GM18498 (cell line): ENCODE results near the gene RASGEF1C.

Source experiments
- ATAC-seq: cut with Tn5 transposase; IDR thresholded peaks from one replicate; pipeline ENCODE4 v1.9.1; 2021; ENCODE audit warnings: mild to moderate bottlenecking, moderate library complexity; ENCODE audit not compliant: unreplicated experiment

The RASGEF1C gene

DNA sequence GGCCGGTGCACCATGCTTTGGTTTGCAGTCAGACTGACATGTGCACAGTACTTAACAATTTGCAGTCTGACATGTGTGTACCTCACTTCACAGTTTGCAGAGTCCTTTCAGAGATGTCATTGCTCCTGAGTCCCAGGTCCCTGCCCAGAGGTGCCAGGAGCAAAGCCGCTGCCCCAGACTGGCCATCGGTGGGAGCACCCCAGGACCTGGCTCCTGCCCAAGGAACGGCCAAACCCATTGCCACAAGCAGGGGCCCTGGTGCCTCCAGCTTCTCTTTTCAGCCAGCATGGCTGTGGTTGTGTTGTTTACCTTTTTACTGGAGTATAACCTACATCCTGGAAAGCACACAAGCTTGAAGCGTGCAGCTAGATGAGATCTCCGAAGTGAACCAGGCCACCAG is 28.6 kb downstream of the RASGEF1C start:
- no peak for ATAC-seq

DNA sequence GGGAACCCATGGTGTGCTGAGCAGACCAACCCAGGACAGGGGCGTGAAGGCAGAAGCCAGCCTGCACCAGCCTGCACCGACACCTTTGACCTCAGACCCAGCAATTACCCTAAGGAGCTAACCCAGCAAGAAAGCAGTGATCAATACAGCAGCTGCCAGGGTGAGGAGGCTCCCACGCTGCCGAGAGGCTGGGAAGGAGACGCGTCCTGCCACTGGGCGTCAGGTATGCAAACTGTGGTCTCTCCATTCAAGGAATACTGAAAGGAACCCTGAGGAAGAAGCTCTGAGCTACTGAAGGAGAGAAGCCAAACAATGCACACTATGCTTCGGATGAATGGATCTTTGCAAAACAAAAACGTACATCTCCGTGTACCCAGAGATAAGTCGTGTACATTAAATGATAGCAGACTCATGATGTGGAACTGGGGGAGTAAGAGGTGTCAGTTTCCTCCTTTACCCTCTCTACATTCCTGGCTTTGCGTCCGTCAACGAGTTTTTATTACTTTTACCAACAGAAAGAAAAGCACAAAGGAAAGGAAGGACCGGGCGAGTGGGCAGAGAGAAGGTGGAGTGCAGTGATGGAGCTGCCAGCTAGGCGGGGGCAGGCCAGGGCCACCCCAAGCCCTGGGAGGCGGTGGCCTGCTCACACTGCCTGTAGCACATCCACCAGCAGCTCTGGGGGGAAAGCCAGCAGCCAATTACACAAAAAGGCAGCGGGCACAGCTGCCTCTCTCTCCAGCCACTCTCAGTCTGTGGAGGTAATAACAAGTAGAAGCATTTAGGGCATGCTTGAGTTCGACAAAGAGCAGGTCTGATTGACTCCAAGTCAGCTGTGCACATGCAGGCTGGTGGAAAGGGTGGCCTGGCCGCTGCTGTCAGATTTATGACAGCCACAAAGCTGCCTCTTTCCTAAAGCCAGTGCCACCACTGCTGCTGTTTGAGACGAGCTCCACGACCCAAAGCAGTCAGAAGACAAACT is 29.3 kb downstream of the RASGEF1C start:
- ATAC-seq, result no peak

DNA sequence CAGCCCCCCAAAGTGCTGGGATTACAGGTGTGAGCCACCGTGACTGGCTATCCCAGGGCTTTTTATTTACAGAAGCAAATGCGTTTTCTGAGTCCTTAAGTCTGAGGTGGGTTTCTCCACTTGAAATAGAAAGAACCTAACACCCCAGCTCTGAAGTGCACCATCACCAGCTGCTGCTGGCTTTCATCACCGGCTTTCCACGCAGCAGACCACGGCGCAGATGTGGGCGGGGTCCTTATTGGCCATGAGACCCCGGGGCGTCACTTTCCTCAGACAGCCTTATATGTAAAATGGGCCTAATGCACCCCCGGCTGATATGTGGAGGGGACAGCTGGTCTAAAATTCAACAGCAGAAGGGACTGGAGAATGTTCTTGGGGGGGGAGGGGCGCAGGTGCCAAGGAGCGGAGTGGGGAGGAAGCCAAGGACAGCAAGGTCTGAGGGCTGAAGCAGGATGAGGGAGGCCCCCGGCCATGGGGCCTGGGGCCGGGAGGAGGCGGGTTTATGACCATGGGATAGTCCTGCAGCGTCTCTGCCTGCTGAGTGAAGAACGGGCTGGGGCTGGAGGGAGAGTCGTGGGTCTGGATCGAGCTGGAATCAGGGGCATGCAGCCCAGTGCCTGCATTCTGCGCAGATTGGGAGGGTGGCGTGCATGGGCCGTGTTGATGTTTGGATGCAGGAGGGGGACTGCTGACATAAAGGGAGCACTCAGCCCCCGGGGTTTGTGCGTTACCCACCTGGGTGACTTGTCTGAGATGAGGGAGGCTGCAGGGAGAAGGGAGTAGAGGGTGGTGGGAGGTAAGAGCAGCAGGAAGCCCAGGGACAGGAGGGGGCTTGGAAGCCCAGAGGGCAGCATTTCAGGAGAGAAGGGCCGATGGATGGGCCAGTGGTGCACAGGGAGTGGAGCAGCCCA is 30.2 kb downstream of the RASGEF1C start:
- ATAC-seq, result no peak

- ATAC-seq, result no peak
Observed at GRCh38 chr5:180176191-180176590, 32.8 kb downstream of the RASGEF1C start.

DNA sequence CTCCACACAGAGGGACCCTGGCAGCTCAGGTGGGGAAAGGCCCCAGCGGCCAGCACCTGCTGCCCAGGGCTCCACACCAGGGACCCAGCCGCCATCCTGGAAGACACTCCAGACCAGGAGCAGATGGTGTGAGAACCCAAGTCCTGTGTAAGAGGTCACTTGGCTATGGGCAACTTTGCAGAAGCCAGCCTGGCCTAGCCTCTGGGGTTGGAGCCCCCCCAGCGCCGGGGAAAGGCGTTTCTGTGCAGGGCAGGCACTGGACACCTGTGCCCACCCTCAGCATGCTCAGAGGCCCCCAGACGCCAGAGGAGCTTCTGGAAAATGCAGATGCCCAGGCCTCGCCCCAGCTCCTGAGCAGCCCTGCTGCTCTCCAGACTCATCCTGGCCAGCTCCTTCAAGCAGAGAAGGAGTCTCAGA is 34.0 kb downstream of the RASGEF1C start:
- ATAC-seq, result no peak

DNA sequence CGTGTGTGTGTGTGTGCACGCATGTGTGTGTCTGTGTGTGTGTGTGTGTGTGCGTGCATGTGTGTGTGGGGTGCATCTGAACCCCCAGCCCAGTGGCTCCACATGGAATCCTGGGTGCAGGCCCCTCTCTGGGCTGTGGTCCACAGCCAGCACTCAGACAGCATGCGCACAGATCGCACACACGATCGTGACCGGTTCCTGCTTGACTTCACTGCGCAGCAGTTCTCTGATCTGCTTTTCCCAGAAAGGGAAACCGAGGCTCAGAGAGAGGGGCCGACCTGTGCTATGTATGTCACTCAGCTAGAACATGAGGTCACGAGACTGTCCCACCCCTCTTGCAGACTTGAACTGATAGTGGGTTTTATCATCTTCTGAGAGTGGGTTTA is 34.4 kb downstream of the RASGEF1C start:
- no peak for ATAC-seq

DNA sequence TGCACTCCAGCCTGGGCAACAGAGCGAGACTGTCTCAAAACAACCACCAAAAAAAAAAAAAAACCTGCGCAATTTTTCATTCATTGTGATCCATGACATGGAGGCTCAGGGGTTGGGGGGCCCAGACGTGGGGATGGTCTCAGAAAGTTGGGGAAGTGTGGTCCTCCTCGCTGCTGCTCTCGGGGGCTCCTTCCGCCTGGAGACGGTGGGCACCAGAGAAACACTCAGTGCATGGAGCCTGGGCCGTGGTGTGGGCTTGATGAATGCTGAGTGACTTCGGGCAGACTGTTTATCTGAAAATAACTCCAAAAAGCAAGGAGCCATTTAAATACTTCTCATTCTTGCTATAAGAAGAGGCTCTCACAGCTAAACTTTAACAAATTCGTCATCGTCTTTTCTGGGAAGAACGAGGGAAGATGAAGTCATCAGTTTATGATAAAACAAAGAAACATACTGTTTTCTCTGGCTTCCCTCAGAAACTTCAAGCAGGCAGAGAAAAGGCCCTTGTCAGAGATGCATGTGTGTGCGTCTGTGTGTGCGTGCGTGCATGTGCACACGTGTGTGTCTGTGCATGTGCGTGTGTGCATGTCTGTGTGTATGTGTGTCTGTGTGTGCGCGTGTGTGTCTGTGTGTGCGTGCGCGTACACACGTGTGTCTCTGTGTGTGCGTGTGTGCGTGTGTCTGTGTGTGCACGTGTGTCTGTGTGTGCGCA is 35.0 kb downstream of the RASGEF1C start:
- ATAC-seq, result no peak

- no peak for ATAC-seq
Observed at GRCh38 chr5:180173198-180173544, 35.8 kb downstream of the RASGEF1C start.

- no peak for ATAC-seq
Observed at GRCh38 chr5:180172447-180173197, 36.4 kb downstream of the RASGEF1C start.

GRCh38 chr5:180171568-180172094 is 37.4 kb downstream of the RASGEF1C start:
- ATAC-seq, result no peak

DNA sequence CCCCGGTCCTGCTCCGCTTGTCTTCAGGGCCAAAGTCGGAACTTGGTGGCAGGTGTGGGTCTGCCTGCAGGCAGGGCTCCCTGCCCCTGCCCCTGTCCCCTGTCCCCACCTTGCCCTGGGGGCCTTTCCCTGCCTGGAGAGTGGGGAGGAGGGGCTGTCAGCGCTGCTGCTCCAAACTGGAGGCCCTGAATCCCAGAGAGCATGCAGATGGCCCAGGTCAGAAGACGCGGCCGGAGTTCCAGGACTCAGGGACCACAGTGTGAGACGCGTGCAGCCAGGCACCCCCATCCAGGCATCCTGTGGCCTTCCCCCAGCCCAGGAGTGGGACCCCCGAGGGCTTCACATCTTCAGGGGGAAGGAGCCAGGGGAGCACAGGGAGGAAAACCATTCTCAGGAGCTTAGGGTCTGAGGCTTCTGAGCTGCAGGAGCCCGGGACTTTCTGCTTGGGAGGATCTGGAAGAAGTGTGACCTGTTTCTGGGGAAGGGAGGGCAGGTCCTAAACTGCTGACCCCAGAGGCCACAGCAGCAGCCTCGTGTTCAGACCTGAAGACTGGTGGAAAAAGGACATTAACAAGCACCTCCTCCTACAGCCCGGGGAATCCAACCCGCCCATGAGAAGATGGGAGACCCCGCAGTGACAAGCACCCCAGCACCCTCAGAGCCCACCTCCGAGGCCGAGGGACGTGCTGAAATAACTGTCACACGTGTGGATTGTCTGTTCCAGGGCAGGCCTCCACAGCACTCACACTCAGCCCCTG is 38.0 kb downstream of the RASGEF1C start:
- no peak for ATAC-seq

DNA sequence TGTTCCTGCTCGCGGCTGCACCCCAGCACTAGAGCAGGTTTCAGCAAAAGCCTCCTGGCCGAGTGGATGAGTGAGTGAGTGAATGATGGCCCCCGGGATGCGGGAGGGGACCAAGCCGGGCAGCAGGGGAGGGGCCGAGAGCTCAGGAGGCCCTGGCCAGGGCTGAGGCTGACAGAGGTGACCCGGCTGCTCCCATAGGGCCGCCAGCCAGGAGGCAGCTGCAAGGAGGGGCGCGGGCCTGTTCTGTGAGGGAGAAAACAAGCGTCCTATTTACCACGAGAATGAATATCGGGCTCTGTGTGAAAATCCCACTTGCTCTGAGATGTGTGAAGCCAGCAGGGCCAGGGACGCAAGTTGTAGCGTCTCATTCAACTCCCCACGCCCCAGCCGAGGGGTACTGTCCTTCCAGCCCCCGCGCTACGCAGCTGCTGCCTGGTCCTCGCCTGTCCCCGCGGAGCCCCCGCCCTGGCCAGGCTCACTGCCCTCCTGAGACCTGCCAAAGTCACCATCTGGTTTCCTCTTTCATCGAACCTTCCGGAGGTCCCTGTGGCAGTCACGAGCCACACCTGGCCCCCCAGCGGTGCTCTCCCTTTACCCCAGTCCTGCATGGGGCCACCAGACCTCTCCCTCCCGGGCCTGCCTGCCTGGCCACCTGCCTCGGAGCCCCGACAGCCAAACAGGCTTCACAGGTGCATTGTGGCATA is 38.8 kb downstream of the RASGEF1C start:
- no peak for ATAC-seq

DNA sequence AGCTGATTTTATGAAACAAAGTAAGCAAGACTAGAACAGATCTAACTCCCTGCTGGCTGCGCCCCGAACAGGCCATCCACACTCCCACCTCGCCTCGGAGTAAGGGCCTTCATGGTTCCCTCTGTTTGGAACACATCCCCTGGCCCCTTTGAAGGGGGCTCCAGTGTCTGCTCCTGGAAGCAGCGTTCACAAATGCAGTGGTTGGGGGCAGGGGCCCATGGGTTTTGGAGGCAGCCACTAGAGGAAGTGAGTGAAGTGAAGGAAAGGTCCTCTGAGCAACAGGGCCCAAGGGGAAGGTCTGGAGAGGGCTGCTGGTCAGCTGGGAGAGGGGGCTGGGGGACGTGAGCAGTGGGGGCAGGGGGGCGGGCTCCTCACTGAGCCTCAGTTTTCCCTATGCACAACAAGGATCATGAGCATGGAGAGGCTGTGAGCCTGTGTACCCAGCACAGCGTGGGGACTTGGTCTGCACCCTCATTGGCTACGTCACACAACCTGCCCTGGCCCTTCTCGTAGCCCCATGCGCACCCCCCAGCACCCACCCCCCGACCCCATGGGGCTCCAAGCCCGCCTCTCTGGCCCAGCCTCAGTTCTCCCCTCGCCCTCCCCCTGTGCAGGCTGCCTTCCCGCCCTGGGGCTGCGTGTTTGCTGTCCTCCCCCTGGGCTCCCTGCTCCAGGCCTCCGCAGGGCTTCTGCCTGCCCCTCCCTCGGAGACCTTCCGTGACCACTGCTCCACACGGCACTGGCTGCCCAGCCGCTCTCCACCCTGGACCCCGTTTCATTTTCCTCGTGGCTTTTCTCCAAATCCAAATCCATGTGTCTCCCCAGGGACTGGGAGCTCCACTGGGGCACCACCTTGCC is 39.5 kb downstream of the RASGEF1C start:
- no peak for ATAC-seq

DNA sequence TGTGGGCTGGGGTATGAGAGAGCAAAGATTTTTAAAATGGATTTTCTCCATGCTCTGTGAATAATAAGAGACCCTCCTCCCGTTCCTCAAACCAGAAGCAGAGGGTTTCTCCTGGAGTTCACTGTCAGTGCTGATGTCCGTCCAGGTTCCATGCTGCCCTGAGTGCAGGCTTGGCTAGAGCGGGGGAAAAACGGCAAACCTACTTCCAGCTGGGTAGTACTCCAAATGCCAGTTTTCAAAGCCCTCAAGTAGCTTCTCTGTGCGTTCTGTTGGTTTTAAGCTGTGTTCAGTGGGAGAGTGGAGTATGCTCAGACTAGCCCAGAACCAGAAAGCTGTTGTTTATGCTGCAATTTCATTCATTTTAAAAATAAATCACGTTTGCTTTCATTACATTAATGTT is 40.3 kb downstream of the RASGEF1C start:
- no peak for ATAC-seq

- ATAC-seq, result no peak
Observed at GRCh38 chr5:180166176-180166575, 42.8 kb downstream of the RASGEF1C start.

DNA sequence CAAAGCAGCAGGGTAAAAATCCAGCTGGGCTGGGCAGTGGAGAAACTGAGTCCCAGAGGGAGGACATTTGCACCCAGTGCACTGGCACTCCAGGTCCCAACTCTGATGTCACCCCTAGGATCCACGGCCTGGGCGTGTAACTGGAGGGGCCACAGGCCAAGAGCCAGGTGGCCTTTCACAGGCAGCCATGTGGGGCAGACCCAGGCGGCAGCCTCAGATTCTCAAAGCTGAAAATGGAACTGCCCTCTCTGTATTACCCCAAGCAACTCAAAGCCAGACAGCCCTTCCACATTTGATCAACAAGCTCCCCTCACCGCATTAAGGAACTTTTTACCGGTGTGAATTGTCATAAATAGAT is 46.7 kb downstream of the RASGEF1C start:
- ATAC-seq, result no peak

- ATAC-seq, result no peak
Observed at GRCh38 chr5:180161420-180162303, 47.3 kb downstream of the RASGEF1C start.
